ENCODE measurements around the gene UBE2G2. TPM values are rescaled to one million over a fixed set of nuclear protein-coding genes. Genes with fewer than 3 reads are reported as not detected.

The UBE2G2 gene
- total and polyA plus RNA-seq, 2 of the 4 experiments (the other 2 are of a cell fraction) = 65.4 to 91.7 TPM

- H2BK20ac ChIP-seq (ENCODE audit: low read depth, low read length) = no peak overlapping the region
- H3K9me1 ChIP-seq (ENCODE audit: insufficient read depth, low read length) = peaks cover 5% of the 10 kb centered on the region
- no peaks in the 10 kb centered on the region for H3K9me3 ChIP-seq (ENCODE audit: control insufficient read depth, insufficient read depth, low read length)
- no peak overlapping the region for H3K56ac ChIP-seq (ENCODE audit: extremely low read depth, insufficient read depth, low read length)
- intact Hi-C loops (cut with micrococcal nuclease) = loop anchor here (10.0 kb wide), 1 partner anchor 329 kb away; no protein-coding TSS in a partner anchor
- no peak overlapping the region for H3K18ac ChIP-seq (ENCODE audit: low read depth, low read length)
- H3K36me3 ChIP-seq (ENCODE audit: control insufficient read depth, insufficient read depth, low read length) = peaks cover 47% of the 10 kb centered on the region
- BruUV-seq (replicated peaks) = no TSS peak
- no peak overlapping the region for H3K14ac ChIP-seq (replicated peaks; ENCODE audit: low read depth, low read length)
- H3K9ac ChIP-seq (ENCODE audit: low read depth, low read length) = no peak overlapping the region
- CTCF ChIA-PET = no interaction called here
- H3K79me1 ChIP-seq (ENCODE audit: low read depth in 1 of 2, low read length in 2 of 2) = peaks cover 34 to 78% of the 10 kb centered on the region in 2 experiments
- TF ChIP-seq MAFK (IDR thresholded peaks at IDR 0.05; ENCODE audit: low read depth, low read length) (peak; percentile 18; the same call in 1 of the 2 replicates), CEBPB (IDR thresholded peaks at IDR 0.05; ENCODE audit: low read depth, low read length) (no peak)
- POLR2A ChIA-PET (ENCODE audit: unreplicated experiment) = no interaction called here
- 93% methylated on average over 3 of the region's 4 CpGs; no CpG with 5 or more reads in 1 of the 2 experiments for WGBS, 2 experiments (ENCODE audit: extremely low coverage in 2 of 2, insufficient read length in 1 of 2)
- H3K4ac ChIP-seq (ENCODE audit: low read depth, low read length) = no peak overlapping the region
- H3K27me3 ChIP-seq (ENCODE audit: control insufficient read depth, insufficient read depth, low read length) = no peaks in the 10 kb centered on the region
- no peak overlapping the region for H4K5ac ChIP-seq (ENCODE audit: low read depth, low read length)
- dilution Hi-C loops (cut with HindIII; ENCODE audit: low sequenced_read_pairs, unreplicated experiment) = no loop called here
- H2BK15ac ChIP-seq (ENCODE audit: low read depth, low read length) = no peak overlapping the region
- no peak overlapping the region for H4K91ac ChIP-seq (ENCODE audit: insufficient read depth, low read depth, low read length)
- no peak overlapping the region for H3K23ac ChIP-seq (ENCODE audit: low read depth, low read length)
- in situ Hi-C loops (cut with MboI; ENCODE audit: low sequenced_read_pairs) = loop anchor here (25.0 kb wide), 1 partner anchor 306 kb away; no protein-coding TSS in a partner anchor
- no peak overlapping the region for H2BK120ac ChIP-seq (ENCODE audit: low read depth, low read length)
- no peak overlapping the region for H4K8ac ChIP-seq (ENCODE audit: low read depth in 2 of 2, low read length in 2 of 2)
- no peak overlapping the region for H2AFZ ChIP-seq (replicated peaks; ENCODE audit: low read length, poor library complexity)
- no peaks in the 10 kb centered on the region; the same call in 1 of the 2 replicates for H3K4me1 ChIP-seq (ENCODE audit: control insufficient read depth, insufficient read depth, low read length)
- no peak overlapping the region for H3K4me2 ChIP-seq (ENCODE audit: low read depth, low read length)
- no peak for DNase-seq
- no peak overlapping the region for H3K27ac ChIP-seq (ENCODE audit: insufficient read depth, low read length)
- no peak for ATAC-seq (ENCODE audit: low read depth)
- H2BK5ac ChIP-seq (ENCODE audit: low read depth, low read length, poor library complexity, severe bottlenecking) = no peak overlapping the region
- no peak overlapping the region for H2AK9ac ChIP-seq (replicated peaks; ENCODE audit: low read depth, low read length, poor library complexity)
- peaks cover 22% of the 10 kb centered on the region for H4K20me1 ChIP-seq (ENCODE audit: insufficient read depth, low read length)
- no peak overlapping the region for H3K4me3 ChIP-seq (ENCODE audit: insufficient read depth, low read depth, low read length)
- H2AK5ac ChIP-seq (ENCODE audit: low read depth, low read length) = no peak overlapping the region
Measured at GRCh38 chr21:44805859-44806258, 4.2 kb upstream of the UBE2G2 start.
